ENCODE results near the gene SPO11.

SPO11 gene

DNA sequence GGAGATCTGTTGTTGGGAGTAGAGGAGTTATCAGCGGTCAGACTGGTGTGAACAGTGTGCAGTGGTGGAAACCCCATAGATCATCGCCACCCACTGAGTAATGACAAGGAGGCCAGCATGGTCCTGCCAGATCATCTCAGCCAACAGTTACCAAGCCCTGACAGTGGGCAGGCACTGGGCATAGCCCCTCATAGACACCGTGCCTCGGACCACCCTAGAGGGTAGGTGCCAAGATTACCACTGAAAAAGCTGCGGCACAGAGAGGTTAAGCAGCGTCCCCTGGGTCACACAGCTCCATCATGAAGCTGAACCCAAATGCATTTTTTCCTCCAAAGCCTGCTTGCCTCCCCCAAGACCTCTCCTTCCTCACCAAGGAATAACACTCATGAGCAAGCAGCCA is 41.7 kb upstream of the SPO11 start:
- no peaks in the 10 kb centered on the region for H3K9me3 ChIP-seq (ENCODE audit: control insufficient read depth, insufficient read depth, low read length)
- peak overlapping the region; percentile 94; the same call in 1 of the 2 replicates for H3K27ac ChIP-seq (ENCODE audit: low read depth, low read length)
- H4K20me1 ChIP-seq (ENCODE audit: control insufficient read depth, insufficient read depth, low read depth, low read length) = no peaks in the 10 kb centered on the region
- peak overlapping the region; percentile 32 for H3K4me2 ChIP-seq (ENCODE audit: low read length)
- H3K9me2 ChIP-seq (replicated peaks; ENCODE audit: control insufficient read depth, low read length) = no peaks in the 10 kb centered on the region
- peaks cover 14% of the 10 kb centered on the region for H3K79me2 ChIP-seq (ENCODE audit: control insufficient read depth, low read length)
- TF ChIP-seq CTCF (IDR thresholded peaks at IDR 0.05; ENCODE audit: low read depth, low read length, poor library complexity, severe bottlenecking) (no peak), EZH2phosphoT487 (IDR thresholded peaks at IDR 0.05; ENCODE audit: borderline replicate concordance, low read length) (no peak)
- no peak overlapping the region for H3K4me3 ChIP-seq (ENCODE audit: low read length)
- H3F3A ChIP-seq (ENCODE audit: control insufficient read depth, insufficient read depth) = peaks cover 22% of the 10 kb centered on the region
- no peaks in the 10 kb centered on the region for H3K36me3 ChIP-seq (ENCODE audit: control insufficient read depth, low read length)
- no peaks in the 10 kb centered on the region for H3K27me3 ChIP-seq (ENCODE audit: control insufficient read depth, low read length)
- peaks cover 97% of the 10 kb centered on the region for H3K4me1 ChIP-seq (ENCODE audit: control insufficient read depth, low read length)

DNA sequence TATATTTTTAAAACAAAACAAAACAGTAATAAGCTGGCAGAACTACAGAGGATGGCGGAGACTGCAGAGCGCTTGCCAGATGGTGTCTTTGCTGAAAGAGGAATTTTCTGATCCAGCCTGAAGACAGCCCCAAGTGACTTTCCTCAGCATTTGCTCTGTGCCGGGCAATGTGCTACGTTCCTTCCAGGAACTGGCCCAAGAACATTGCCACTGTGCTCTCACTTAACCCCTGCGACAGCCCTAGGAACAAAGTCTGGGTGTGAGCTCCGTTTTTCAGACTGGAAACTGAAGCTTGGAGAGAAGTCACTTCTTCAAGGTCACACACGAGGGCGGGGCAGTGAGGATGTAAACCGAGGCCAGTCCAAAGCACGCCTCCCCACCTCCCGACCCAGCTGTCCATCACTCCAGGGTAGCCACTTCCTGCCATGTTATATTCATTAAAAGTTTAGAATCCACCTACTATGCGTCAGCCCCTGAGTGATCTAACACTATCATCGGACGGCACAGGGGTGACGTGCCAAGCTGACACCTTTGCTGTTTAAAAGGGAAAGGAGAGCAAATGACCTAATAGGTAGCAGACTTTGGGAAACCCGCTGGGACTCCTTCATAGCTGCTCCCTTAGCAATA is 40.8 kb upstream of the SPO11 start:
- no peak for TF ChIP-seq EZH2phosphoT487 (IDR thresholded peaks at IDR 0.05; ENCODE audit: borderline replicate concordance, low read length)
- TF ChIP-seq CTCF (IDR thresholded peaks at IDR 0.05; ENCODE audit: low read depth, low read length, poor library complexity, severe bottlenecking) = no peak
- peak overlapping the region; percentile 59 for H3K4me2 ChIP-seq (ENCODE audit: low read length)

DNA sequence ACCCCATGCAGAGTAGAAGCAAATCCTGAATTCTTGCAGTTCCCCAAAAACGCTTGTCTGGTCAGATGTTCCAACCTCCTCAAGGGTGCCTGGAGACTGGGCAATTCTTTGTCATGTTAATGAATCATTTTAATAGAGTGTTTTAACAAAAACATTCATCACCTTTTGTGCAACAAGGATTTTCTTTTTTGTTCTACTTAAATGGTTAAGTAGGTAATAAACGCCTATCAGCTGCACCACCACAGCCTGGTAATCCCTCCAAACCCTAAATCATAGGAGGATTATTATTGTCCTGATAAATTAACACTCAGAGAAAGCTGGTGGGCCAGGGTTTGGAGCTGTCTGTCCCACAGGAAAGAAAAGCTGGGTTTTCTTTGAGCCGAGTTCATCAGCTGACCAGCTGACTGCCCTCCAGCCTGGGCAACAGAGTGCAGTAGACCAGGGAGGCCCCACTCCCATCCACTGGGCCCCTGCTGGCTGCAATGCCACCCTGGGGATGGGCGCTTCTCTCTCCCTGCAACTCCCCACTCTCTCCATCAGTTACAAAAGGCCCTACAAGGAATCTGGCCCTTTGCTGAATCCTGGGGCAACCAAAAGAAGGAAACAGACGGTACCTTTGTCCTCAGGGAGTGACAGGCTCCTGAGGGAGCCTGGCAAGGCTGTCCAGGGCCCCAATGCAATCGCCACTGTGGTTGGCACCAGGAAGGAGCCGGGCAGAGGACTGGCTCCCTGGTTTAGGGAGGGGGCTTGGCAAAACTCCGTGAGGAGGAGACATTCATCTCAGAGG is 40.0 kb upstream of the SPO11 start:
- Histone ChIP-seq H3K27ac (ENCODE audit: low read depth, low read length) (peak overlapping the region; percentile 33), H3K4me1 (ENCODE audit: control insufficient read depth, low read length) (peaks cover 83% of the 10 kb centered on the region), H3K79me2 (ENCODE audit: control insufficient read depth, low read length) (peaks cover 7% of the 10 kb centered on the region; the same call in 1 of the 2 replicates), H3F3A (ENCODE audit: control insufficient read depth, insufficient read depth) (peaks cover 10% of the 10 kb centered on the region), H4K20me1 (ENCODE audit: control insufficient read depth, insufficient read depth, low read depth, low read length) (no peaks in the 10 kb centered on the region), H3K9me2 (replicated peaks; ENCODE audit: control insufficient read depth, low read length) (no peaks in the 10 kb centered on the region), H3K4me3 (ENCODE audit: low read length) (peak overlapping the region; percentile 52), H3K9me3 (ENCODE audit: control insufficient read depth, insufficient read depth, low read length) (no peaks in the 10 kb centered on the region), H3K36me3 (ENCODE audit: control insufficient read depth, low read length) (no peaks in the 10 kb centered on the region), H3K4me2 (ENCODE audit: low read length) (peak overlapping the region; percentile 59), H3K27me3 (ENCODE audit: control insufficient read depth, low read length) (no peaks in the 10 kb centered on the region)
- TF ChIP-seq CTCF (IDR thresholded peaks at IDR 0.05; ENCODE audit: low read depth, low read length, poor library complexity, severe bottlenecking) (no peak), EZH2phosphoT487 (IDR thresholded peaks at IDR 0.05; ENCODE audit: borderline replicate concordance, low read length) (no peak)

More for the DNA sequence above, 40.8 kb upstream of the SPO11 start:
- Histone ChIP-seq H3K79me2 (ENCODE audit: control insufficient read depth, low read length) (peaks cover 7% of the 10 kb centered on the region; the same call in 1 of the 2 replicates), H3K9me2 (replicated peaks; ENCODE audit: control insufficient read depth, low read length) (no peaks in the 10 kb centered on the region), H3F3A (ENCODE audit: control insufficient read depth, insufficient read depth) (peaks cover 16% of the 10 kb centered on the region), H3K4me1 (ENCODE audit: control insufficient read depth, low read length) (peaks cover 89% of the 10 kb centered on the region), H3K36me3 (ENCODE audit: control insufficient read depth, low read length) (no peaks in the 10 kb centered on the region), H3K27ac (ENCODE audit: low read depth, low read length) (no peak overlapping the region), H3K4me3 (ENCODE audit: low read length) (peak overlapping the region; percentile 52), H3K27me3 (ENCODE audit: control insufficient read depth, low read length) (no peaks in the 10 kb centered on the region), H4K20me1 (ENCODE audit: control insufficient read depth, insufficient read depth, low read depth, low read length) (no peaks in the 10 kb centered on the region), H3K9me3 (ENCODE audit: control insufficient read depth, insufficient read depth, low read length) (no peaks in the 10 kb centered on the region)
